GOT3 (cell line): ENCODE results near the gene FAM3B.

ENCODE experiments used
- DNase-seq: peaks from one replicate; lab custom pipeline; 2025; ENCODE audit warnings: mixed read lengths; lab: John Stamatoyannopoulos, UW

The FAM3B gene

DNA sequence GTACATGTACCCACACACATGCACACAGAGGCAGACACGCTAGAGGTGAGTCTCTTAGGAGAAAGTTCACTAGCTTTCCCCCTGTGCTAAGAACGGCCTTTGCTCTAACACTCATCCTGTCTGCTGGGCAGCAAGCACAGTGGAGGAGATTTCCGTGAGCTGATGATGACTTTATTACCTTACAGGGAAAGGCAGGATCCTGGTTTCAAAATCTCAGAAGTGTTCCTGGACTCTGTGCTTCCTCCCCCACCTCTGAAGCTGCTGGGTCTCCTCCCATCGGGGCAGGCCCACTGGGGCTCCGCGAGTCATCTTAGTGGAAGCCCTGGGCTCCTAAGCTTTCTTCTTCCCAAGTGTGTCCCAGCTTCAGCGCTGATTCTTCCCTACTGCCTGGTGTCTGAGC, 2.7 kb downstream of the FAM3B start:
- DNase-seq, result no peak

DNA sequence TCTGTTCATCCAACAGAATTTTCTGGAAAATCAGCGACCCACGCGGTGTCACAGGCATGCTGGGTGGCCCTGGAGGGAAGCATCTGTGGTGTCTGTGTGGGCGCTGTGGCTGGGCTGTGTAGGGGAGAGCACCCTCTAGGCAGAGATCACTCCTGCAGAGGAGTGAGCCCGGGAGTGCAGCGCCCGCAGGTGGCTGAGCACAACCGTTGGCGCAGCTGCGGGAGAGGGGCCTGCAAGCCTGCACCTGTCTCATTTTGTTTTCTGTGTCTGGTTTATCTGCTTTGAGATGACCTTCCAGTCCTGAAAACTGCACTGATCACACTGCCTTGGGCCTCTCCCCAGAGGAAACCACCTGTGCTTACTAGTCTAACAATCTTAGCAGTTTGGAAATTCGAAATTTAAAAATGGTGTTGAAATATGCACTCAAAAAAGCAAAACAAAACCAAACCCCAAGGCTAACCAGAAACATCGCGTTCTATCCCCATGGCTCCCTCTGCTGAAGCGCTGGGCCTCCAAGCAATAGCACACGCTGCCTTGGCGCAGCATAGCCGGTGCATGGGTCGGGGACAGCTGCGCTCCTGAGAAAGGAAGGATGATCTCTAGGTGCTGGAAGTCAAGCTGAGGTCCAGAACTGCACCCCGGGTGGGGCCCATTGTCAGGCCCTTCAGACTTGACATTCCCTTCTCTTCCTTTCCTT, 4.8 kb downstream of the FAM3B start:
- DNase-seq, result no peak

DNA sequence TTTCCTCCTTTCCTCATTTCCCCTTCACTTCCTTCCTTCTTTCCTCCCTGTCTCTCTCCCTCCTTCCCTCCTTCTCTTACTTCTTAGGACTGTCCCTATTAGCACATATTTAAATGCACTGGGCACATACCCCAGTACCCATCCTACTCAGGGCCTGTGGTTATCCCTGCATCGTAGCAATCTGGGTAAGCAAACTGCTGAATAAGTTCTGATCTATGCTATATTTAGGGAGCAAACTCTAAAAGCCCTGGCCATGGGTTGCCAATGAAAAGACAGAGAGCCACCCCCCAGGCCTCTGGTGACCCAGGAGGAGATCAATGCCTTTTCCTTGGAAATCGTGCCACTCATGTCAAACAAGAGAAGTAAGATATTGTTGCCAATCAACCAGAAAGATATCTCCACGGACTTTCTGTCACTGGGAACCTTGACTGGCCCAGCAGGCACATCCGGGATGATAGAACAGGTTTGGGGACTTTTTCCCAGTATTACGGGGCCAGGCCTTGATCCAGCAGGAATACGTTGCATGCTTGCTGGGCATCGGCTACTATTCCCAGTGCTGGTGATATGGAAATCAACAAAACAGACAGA, 5.4 kb downstream of the FAM3B start:
- DNase-seq, result no peak

DNA sequence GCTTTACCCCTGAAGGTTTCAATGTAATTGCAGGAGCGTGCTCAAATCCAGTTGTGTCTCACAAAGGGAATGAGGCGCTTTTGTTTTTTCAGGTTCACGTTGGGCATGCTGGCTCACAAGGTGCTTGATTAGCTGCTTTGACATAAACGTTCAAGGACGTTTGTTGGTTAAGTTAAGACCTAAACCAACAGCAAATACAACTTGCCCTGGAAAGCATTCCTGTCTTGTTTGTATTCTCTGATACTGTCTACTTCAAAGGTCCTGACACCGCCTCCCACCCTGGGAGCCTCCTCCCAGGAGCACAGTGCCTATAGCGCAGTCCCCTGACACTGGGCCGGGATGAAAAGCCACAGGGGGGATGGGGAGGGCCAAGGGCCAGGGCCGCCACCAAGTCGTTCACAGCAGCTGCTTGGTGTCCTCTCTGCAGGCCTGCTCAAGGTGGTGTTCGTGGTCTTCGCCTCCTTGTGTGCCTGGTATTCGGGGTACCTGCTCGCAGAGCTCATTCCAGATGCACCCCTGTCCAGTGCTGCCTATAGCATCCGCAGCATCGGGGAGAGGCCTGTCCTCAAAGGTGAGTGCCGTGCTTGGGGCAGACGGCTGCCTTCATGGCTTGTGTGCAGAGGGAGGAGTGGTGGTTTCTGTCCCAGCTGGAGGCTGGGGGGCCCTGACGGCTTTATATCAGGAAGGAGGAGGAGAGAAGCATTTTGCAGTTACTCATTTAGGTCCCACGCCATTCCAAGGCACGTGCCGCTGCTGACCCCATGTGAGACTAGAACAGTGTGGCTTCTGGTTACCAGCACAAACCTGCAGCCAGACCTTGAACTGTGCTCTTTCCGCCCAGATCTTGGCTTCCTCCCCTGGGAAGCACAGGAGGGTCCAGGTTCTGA, 6.1 kb downstream of the FAM3B start:
- no peak for DNase-seq

DNA sequence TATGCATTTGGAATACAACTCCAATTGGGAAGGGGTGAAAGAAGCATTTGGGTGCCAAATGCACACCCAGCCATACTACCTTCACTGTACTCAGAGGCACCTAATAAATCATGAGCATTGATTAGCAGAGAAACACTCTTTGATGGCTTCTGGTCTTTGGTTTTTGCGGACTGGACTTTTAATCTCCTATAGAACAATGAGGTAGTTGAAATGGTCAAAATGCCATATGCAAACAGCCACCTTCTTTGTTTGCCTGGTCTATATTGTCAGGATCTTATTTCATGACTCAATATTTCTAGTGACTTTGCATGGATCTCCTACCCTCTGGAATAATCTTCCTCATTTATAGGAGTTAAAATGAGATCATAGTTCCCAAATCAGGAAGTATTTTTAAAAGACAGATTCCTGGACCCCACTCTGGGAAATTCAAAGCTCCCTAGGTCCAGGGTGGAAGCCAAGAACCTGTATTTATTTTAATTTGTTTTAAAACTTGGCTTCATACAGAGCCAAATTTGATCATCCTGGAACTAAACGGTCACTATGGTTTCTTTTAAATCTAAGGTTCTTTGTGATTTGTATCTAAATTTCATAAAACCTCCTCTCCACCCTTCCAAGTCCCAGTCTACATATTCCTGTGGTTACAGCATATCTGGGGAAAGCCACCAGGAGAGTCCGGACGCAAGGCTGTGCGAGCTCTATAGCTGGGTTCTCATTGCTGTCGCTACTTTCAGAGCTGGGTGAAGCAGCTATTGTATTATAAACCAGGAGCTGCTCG, 8.7 kb downstream of the FAM3B start:
- DNase-seq, result no peak

DNA sequence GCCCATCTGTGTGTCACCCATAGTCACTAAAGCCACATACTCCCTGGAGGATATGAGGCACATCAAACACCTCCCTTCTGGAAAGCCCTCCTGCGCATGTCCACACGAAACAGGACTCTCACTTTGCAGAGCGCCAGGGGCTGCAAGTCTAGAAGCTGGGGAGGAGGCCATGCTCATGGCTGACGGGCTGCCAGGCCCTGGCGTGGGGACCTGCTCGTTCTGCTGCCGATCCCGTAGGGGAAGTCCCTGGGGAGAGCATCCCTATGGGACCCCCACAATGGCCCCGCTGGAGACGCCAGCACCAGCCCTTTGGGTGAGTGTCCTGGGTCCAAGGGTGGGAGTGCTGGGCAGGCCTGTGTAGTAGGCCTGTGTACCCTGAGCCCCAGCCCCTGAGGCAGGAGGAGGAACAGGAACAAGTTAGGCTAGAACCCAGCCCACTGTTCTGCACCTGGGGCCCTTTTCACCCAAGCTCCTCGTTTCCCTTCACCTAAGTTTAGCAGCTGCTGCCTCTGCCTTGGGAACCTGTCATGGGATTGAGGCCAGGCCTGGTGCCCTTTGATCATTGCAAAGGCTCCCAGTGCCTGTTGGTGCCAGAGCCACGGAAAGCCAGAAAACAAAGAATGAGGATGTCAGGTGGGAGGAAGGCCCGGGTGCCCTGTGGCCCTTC, 9.9 kb downstream of the FAM3B start:
- no peak for DNase-seq

DNA sequence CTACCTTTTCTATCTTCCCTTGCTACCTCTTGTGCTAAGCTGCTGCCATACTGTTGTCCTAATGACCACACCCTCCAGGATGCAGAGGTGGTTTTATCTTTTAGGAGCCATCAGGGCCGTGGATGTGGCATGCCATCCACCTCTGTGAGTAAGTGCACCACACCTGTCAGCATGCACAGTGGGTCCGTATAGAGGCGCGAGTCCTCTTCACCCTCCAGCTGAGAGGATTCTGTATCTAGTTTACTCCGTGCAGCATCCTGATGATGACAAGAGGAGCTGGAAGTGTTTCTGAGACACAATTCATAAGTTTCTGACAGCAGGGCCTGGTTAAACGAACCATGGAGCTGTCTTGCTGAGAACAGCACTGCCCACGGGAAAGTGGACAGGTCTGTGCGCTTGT, 11.2 kb downstream of the FAM3B start:
- DNase-seq, result no peak

DNA sequence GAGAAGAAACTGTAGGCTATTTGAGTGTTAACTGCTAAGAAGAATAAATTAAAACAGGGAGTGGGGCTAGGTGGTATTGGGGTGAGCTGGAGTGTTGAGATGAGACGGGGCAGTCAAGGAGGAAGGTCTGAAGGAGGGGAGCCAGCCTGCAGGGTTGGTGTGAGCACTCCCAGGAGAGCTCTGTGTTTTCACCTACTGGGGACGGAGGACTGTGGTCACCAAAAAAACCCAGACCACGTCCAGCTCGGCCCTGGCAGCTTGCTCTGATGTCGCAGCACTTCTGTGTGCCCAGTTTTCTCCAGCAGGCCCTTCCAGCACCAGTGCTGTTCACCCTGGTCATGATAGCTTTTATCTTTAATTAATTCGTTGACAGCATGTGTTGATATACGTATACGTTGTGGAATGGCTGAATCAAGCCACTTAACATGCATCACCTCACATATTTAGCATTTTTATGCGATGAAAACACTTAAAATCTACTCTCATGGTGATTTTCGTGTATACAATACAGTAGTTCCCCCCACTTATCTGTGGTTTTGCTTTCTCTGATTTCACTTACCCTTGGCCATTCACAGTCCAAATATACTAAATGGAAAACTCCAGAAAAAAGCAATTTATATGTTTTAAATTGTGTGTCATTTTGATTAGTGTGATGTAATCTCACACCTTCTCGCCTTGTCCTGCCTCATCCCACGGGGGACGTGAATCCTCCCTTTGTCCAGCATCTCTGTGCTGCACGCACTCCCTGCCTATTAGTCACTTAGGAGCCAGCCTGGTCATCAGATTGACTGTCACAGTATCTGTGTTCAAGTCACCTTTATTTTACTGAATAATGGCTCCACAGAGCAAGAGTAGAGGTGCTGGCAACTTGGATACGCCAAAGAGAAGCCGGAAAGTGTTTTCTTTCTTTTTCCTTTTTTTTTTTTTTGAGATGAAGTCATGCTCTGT, 12.3 kb downstream of the FAM3B start:
- no peak for DNase-seq

DNA sequence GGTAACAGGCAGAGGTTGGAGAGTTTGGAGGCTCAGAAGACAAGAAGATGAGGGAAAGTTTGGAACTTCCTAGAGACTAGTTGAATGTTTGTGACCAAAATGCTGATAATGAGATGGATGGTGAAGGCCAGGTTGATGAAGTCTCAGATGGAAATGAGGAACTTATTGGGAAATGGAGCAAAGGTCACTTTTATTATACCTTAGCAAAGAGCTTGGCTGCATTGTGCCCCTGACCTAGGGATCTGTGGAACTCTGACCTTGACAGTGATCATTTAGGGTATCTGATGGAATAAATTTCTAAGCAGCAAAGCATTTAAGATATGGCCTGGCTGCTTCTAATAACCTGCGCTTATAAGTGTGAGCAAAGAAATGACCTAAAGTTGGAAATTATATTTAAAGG, 17.2 kb downstream of the FAM3B start:
- DNase-seq, result no peak

DNA sequence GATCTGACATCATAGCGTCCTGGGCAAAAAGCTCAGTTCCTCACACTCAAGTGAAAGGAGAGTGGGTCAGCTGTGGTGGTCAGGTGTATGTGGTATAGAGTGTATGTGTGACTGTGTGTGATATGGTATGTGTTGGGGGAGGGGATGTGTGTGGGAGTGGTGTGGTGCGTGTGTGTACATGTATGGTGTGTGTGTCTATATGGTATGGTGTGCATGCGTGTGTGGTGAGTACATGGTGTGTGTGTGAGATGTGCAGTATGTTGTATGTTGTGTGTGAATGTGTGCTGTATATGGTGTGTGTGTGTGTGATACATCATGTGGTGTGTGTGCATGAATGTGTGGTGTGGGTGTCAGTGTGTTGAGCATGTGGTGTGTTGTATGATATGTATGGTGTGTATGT, 20.9 kb downstream of the FAM3B start:
- DNase-seq, result no peak

DNA sequence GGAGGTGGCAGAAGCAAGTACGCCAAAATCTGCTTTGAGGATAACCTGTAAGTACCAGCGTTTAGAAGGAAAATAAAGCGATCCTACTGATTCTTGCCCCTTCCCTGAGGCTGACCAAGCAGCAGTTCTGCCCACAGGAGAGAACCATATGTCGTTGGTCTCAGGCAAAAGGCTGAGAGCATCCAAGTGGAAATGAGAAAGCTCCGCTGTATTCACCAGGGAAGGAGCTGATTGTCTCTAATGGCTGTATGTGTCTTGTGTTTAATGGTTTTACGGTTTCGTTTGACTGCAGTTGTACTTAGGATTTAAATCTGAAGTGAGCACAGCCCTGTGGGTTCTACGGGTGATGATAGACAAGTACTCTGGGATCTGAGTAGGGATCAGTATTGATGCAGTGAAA, 21.9 kb downstream of the FAM3B start:
- no peak for DNase-seq

DNA sequence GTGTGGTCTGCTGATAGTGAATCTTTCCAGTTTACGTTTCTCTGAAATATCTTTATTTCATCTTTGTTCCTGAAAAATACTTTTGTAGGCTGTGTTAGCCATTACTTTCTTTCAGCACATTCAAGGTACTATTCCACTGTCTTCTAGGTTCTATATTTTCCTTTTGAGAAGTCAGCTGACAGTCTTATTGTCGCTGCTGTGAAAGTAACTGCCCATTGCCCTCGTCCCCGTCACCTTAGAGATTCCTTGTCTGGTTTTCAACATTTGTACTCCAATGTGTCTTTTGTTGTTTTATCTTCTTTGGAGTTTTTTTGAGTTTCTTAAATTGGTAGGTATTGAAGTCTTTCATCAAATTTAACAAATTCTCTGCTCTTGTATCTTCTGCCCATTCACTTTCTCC, 25.4 kb downstream of the FAM3B start:
- DNase-seq, result no peak

DNA sequence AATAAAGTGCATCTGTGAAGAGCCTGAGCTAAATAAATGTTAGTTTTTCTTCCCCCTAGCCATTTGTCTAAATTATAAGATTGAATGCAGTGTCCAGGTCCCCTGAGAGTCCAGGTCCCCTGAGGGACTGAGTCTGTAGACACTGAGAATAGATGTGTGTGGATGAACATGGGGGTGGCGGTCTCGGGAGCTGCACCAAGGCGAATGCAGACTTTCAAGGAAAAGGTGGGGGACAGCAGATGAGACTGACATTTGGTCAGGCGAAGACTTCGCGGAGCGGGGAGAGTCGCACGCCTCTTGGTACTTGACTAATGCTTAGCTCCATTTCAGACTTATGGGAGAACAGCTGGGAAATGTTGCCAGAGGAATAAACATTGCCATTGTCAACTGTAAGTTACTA, 27.5 kb downstream of the FAM3B start:
- no peak for DNase-seq

DNA sequence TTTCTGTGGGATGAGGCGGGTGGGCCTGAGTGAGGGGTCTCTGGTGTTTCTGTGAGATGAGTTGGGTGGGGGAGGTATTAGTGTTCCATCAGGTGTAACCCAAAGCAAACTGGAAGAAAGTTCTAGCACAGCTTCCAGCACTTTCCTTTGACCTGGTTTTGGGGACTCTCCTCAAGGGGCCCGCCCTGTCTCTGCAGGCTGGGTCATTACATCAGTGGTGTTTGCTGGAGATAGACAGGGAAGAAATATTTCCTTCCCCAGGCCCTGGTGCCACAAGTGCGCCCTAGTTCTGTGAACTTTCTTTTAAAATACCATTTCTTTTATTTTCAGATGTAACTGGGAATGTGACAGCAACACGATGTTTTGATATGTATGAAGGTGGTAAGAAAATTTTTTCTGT, 28.8 kb downstream of the FAM3B start:
- no peak for DNase-seq

DNA sequence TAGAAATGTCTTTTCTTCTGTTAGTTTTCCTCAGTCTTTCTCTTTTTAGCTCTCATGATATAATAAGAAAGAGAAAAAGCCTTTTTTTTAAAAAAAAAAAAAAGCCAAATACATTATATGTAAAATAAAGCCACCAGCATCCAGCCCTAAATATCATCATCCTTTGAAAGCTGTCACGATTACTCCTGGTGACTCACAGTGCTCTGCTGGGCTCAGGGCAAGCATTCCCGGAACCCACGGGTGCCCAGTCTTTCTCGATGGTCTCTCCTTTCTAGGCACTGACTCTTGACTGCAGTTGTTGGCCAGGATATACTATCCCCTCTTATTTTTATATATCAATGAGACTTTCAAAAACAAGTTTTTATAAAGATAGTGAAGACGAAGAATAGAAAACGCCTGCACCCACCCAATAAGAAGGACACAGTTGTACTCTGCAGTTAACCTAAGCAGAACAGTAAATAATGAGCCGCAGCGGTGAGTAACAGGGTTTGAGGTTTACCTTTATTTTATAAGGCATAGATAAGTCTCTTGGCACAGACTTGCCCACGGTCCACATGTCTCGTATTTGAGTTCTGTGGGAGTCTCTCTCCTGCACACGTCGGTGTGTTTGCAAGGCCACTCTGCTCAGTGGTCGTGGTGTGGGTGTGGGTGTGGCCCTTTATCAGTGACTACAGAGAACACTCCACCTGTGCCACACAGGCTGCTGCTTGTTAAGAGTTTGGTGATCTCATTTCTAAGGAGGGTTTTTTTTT, 29.5 kb downstream of the FAM3B start:
- DNase-seq, result no peak

DNA sequence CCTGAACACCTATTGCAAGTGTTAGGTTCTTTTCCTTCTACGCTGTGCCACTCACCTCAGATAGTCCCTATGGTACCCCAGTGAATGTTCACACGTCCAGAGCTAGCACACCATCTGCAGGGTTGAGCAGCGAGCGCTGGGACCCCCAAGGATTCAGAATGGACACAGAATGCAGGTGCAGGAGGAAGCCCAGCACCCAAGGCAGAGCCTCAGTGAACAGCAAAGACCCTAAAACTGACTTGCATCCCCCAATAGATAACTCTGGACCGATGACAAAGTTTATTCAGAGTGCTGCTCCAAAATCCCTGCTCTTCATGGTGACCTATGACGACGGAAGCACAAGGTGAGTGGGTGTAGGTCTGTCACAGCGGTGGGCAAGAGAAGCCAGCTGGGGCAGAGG, 30.2 kb downstream of the FAM3B start:
- DNase-seq, result no peak

DNA sequence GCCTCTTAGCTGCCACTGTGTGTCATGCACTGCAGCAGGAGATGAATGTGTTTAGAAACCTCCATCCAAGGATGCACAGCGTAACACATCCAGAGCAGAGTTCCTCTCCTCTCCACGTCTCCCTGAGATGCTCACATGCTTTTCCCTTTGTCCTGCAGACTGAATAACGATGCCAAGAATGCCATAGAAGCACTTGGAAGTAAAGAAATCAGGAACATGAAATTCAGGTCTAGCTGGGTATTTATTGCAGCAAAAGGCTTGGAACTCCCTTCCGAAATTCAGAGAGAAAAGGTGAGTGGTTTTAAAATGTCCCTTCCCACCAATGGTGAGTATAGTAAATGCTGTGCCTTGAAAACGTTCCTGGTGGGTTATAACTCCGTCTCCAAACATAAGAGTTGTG, 31.8 kb downstream of the FAM3B start:
- no peak for DNase-seq

DNA sequence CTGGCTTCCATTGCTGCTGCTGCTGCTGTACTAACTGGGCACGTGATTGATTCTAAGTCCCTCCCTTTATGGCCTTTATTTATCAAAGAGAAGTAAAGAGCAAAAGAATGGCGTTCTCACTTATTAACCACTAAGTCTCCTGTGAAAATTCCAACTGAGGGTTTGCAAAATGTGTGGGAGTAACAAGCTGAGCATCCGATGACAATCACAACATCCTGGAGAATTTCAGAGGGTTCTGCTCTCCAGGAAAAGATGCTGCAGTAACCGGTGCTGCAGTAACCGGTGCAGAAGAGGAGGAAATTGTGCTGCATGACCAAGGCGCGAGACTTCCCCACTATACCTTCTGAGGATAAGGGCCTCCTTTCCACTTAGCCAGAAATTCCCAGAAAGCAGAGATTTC, 32.5 kb downstream of the FAM3B start:
- DNase-seq, result no peak

DNA sequence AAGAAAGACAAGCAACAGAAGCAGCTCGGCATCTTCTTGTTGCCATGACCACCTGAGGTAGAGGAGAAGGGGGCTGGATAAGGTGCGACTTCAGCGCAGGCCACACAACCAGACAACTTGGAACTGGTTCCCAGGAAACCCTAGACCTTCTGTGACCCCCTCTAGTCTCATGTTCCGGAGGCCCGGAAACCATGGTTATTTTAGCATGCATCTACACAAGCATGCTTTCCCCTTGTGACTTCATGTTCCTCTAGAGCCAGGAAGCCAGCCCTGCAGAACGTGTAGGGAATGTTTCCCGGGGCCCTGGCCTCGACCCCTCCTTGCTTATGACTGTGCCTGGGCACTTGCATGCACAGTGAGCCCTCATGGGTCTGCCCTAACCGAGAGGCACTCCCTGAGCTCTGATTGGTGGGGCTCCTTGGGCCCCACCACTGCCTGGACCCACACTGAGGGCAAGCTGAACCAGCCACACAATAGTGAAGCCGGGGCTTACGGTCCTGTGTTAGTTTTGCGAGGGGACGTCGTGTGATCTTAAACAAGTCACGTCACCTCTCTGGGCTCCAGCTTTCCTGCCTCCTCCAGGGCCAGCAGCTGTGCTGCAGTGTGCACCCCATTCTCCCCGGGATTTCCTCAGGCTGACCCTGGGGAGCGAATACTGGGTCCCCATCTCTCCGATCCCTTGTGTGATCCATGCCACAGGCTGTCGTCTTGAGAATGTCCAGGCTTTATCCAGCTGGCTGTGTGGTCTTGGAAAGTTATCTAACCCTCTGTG, 33.2 kb downstream of the FAM3B start:
- no peak for DNase-seq
